MCF 10A (cell line): Measurements from ENCODE around the gene CAMSAP1. TPM values are rescaled to one million over a fixed set of nuclear protein-coding genes. Genes with fewer than 3 reads are reported as not detected.

Experiments used
- BruUV-seq: library from RNA; stranded (reverse); fragments of 400-500 nt; replicated peaks from 2 replicates; lab custom pipeline; 2021; lab: Mats Ljungman, UMichigan
- CTCF ChIA-PET: fragments of 300-600 bp; sonication (Branson Sonifier 250); formaldehyde crosslinking; extraction: SDS; loops from one replicate; lab custom pipeline; 2021; ENCODE audit warnings: antibody characterized with exemption, inconsistent platforms; lab: Yijun Ruan, JAX
- POLR2A ChIA-PET: fragments of 300-600, 350-650 bp; sonication (Branson Sonifier 250); formaldehyde crosslinking; extraction: SDS; loops from one replicate; lab custom pipeline; 2020; ENCODE audit warnings: antibody characterized with exemption, inconsistent platforms; lab: Yijun Ruan, JAX
- DNase-seq: peaks from one replicate; pipeline ENCODE4 v3.0.0-alpha.2; 2018; ENCODE audit not compliant: unreplicated experiment
- H3K27ac Mint-ChIP-seq: one replicate; pipeline ENCODE4 v1.8.0; 2022; ENCODE audit warnings: mild to moderate bottlenecking, low read depth, mixed read lengths; ENCODE audit not compliant: unreplicated experiment
- H3K27me3 Mint-ChIP-seq: one replicate; pipeline ENCODE4 v1.8.0; 2022; ENCODE audit warnings: mixed read lengths; ENCODE audit not compliant: insufficient read depth, unreplicated experiment
- H3K36me3 Mint-ChIP-seq: one replicate; pipeline ENCODE4 v1.8.0; 2022; ENCODE audit warnings: mild to moderate bottlenecking, moderate library complexity, mixed read lengths; ENCODE audit not compliant: insufficient read depth, unreplicated experiment
- H3K4me1 Mint-ChIP-seq: one replicate; pipeline ENCODE4 v1.8.0; 2022; ENCODE audit warnings: mixed read lengths; ENCODE audit not compliant: insufficient read depth, unreplicated experiment
- H3K4me3 Mint-ChIP-seq: one replicate; pipeline ENCODE4 v1.8.0; 2022; ENCODE audit warnings: mild to moderate bottlenecking, moderate library complexity, mixed read lengths; ENCODE audit not compliant: unreplicated experiment
- H3K9me3 Mint-ChIP-seq: one replicate; pipeline ENCODE4 v1.8.0; 2022; ENCODE audit warnings: mixed read lengths; ENCODE audit not compliant: unreplicated experiment
- CTCF ChIP-seq: fragments of 200-600 bp; IDR thresholded peaks from one replicate; pipeline ENCODE4 v1.8.0; 2022; ENCODE audit warnings: antibody characterized with exemption, mild to moderate bottlenecking; ENCODE audit not compliant: unreplicated experiment
- intact Hi-C: fragments of 100-400 bp; cut with micrococcal nuclease; formaldehyde crosslinking; loops from 2 replicates; pipeline ENCODE4 v1.14.1; 2022
- total RNA-seq: library from RNA; stranded (reverse); gene quantifications from 2 replicates; pipeline ENCODE4 v1.2.3, GENCODE V29; 2022

Gene CAMSAP1
- total RNA-seq, 1 experiment from 2014 or later, result 39.5 TPM

GRCh38 chr9:135906291-135907005 lies 898 bp downstream of the CAMSAP1 start:
- Mint-ChIP-seq H3K4me1 (peaks cover 39% of the 10 kb centered on the region), H3K27ac (peak overlapping the region; percentile 95), H3K36me3 (peaks cover 42% of the 10 kb centered on the region), H3K9me3 (peaks cover 15% of the 10 kb centered on the region), H3K27me3 (no peaks in the 10 kb centered on the region), H3K4me3 (peak overlapping the region; percentile 83)
- DNase-seq, result peak; percentile 54
- no peak for TF ChIP-seq CTCF
- POLR2A ChIA-PET, result interaction anchor here (0.6 to 3.3 kb wide), 12 partner anchors 13 to 1854 kb away, joined by 3 to 39 read pairs (median 6); partner anchors contain the start of gene UBAC1
- CTCF ChIA-PET, result interaction anchor here (0.6 to 1.0 kb wide), 2 partner anchors 15 to 41 kb away, joined by 3 to 4 read pairs; no protein-coding TSS in a partner anchor
- intact Hi-C loops, result loop anchor here (1.0 to 2.0 kb wide), 2 partner anchors 42 to 46 kb away; no protein-coding TSS in a partner anchor
- no TSS peak for BruUV-seq

GRCh38 chr9:135905380-135906258 lies 1.7 kb downstream of the CAMSAP1 start:
- H3K27ac Mint-ChIP-seq, result peak overlapping the region; percentile 95
- H3K4me1 Mint-ChIP-seq, result peaks cover 31% of the 10 kb centered on the region
- ChIA-PET CTCF (interaction anchor here (0.6 to 1.0 kb wide), 2 partner anchors 40 to 61 kb away, joined by 4 to 5 read pairs; no protein-coding TSS in a partner anchor), POLR2A (interaction anchor here (0.6 to 3.3 kb wide), 15 partner anchors 10 to 1853 kb away, joined by 3 to 39 read pairs (median 4); partner anchors contain the start of gene UBAC1)
- peaks cover 33% of the 10 kb centered on the region for H3K36me3 Mint-ChIP-seq
- peak; percentile 76 for DNase-seq
- intact Hi-C loops, result loop anchor here (1.0 to 2.0 kb wide), 3 partner anchors 41 to 55 kb away; partner anchors contain the start of gene UBAC1
- peak overlapping the region; percentile 83 for H3K4me3 Mint-ChIP-seq
- TF ChIP-seq CTCF, result no peak
- BruUV-seq, result TSS peak; percentile 29
- H3K9me3 Mint-ChIP-seq, result peaks cover 7% of the 10 kb centered on the region
- H3K27me3 Mint-ChIP-seq, result no peaks in the 10 kb centered on the region

GRCh38 chr9:135903786-135904520 lies 3.4 kb downstream of the CAMSAP1 start:
- CTCF ChIA-PET, result interaction anchor here (0.7 kb wide), 3 partner anchors 13 to 300 kb away, joined by 3 to 5 read pairs (median 3); no protein-coding TSS in a partner anchor
- Mint-ChIP-seq H3K27ac (no peak overlapping the region), H3K36me3 (peaks cover 17% of the 10 kb centered on the region), H3K4me3 (no peak overlapping the region), H3K27me3 (no peaks in the 10 kb centered on the region), H3K4me1 (peaks cover 27% of the 10 kb centered on the region), H3K9me3 (peaks cover 15% of the 10 kb centered on the region)
- DNase-seq, result no peak
- no peak for TF ChIP-seq CTCF
- intact Hi-C loops, result loop anchor here (2.0 kb wide), 1 partner anchor 57 kb away; the partner anchor contains the start of gene UBAC1
- no TSS peak for BruUV-seq
- POLR2A ChIA-PET, result interaction anchor here (0.6 to 2.7 kb wide), 6 partner anchors 10 to 180 kb away, joined by 3 to 39 read pairs (median 4); no protein-coding TSS in a partner anchor
